ENCODE results near the gene NIPAL1. TPM values are rescaled to one million over a fixed set of nuclear protein-coding genes. Genes with fewer than 3 reads are reported as not detected.

The NIPAL1 gene
- polyA plus RNA-seq, 3 donors = 0.13 to 0.22 TPM; not detected in 1

DNA sequence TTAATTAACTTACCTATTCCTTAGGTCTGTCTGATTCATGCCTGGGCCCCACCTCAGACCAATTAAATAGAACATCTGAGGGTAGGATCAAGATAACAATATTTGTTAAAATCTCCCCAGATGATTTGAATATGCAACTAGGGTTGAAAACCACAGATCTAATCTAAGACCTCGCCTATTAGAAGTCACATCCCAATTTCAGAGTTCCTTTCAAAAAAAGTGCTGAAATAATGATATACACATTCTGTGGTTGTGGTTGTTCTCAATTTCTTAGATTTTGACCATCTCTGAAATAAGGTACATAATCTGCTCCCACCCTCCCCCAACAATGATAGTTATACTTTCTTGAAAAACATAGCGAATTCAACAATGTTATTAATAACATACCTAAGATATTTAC is 27.7 kb downstream of the NIPAL1 start:
- TF ChIP-seq, protein P1, sequence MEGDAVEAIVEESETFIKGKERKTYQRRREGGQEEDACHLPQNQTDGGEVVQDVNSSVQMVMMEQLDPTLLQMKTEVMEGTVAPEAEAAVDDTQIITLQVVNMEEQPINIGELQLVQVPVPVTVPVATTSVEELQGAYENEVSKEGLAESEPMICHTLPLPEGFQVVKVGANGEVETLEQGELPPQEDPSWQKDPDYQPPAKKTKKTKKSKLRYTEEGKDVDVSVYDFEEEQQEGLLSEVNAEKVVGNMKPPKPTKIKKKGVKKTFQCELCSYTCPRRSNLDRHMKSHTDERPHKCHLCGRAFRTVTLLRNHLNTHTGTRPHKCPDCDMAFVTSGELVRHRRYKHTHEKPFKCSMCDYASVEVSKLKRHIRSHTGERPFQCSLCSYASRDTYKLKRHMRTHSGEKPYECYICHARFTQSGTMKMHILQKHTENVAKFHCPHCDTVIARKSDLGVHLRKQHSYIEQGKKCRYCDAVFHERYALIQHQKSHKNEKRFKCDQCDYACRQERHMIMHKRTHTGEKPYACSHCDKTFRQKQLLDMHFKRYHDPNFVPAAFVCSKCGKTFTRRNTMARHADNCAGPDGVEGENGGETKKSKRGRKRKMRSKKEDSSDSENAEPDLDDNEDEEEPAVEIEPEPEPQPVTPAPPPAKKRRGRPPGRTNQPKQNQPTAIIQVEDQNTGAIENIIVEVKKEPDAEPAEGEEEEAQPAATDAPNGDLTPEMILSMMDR (IDR thresholded peaks at IDR 0.05) = no peak
- H3K9ac ChIP-seq (ENCODE audit: insufficient read depth, low read length, poor library complexity, severe bottlenecking) = no peak overlapping the region
- H3K79me2 ChIP-seq (ENCODE audit: insufficient read depth, low read length) = no peaks in the 10 kb centered on the region
- no CpG with 5 or more reads among the region's 2 CpGs for WGBS (ENCODE audit: insufficient coverage)
- Mint-ChIP-seq H3K36me3 (peaks cover 4 to 9% of the 10 kb centered on the region in 2 donors), H3K4me1 (peaks cover 43% of the 10 kb centered on the region), H3K27me3 (ENCODE audit: low read depth in 3 of 3) (peaks cover 22 to 45% (median 31%) of the 10 kb centered on the region in 3 donors), H3K9me3 (peaks cover 0 to 2% (median 0%) of the 10 kb centered on the region in 7 donors), H3K27ac (no peak overlapping the region), H3K4me3 (no peak overlapping the region)
- no peak overlapping the region for H3K4me2 ChIP-seq (replicated peaks; ENCODE audit: extremely low read depth, low read length, poor library complexity, severe bottlenecking)
- no peak overlapping the region for H3K27ac ChIP-seq (ENCODE audit: low read depth in 1 of 2, low read length in 2 of 2)
- no peak overlapping the region for H2AFZ ChIP-seq (ENCODE audit: insufficient read depth, low read depth, low read length, poor library complexity, severe bottlenecking)
- no peak for DNase-seq
- intact Hi-C loops (cut with micrococcal nuclease) = loop anchor here in 1 of 2 donors (10.0 kb wide), 1 partner anchor 119 kb away; no protein-coding TSS in a partner anchor
- no peaks in the 10 kb centered on the region for H3K9me3 ChIP-seq (replicated peaks in 1 of 2; ENCODE audit: control insufficient read depth in 1 of 2, insufficient read depth in 1 of 2, low read length in 2 of 2)
- no peaks in the 10 kb centered on the region for H4K20me1 ChIP-seq (ENCODE audit: insufficient read depth, low read length)
- peaks cover 31 to 32% of the 10 kb centered on the region in 2 donors for H3K4me1 ChIP-seq (ENCODE audit: control insufficient read depth in 1 of 2, insufficient read depth in 2 of 2, low read length in 2 of 2)
- H3K36me3 ChIP-seq (replicated peaks in 1 of 2; ENCODE audit: control insufficient read depth in 1 of 2, insufficient read depth in 2 of 2, low read length in 2 of 2) = no peaks in the 10 kb centered on the region
- no peak overlapping the region for H3K4me3 ChIP-seq (replicated peaks in 1 of 3; ENCODE audit: low read depth in 2 of 3, low read length in 3 of 3)
- peaks cover 21 to 28% of the 10 kb centered on the region in 2 donors for H3K27me3 ChIP-seq (ENCODE audit: control insufficient read depth in 2 of 2, insufficient read depth in 2 of 2, low read length in 2 of 2)

DNA sequence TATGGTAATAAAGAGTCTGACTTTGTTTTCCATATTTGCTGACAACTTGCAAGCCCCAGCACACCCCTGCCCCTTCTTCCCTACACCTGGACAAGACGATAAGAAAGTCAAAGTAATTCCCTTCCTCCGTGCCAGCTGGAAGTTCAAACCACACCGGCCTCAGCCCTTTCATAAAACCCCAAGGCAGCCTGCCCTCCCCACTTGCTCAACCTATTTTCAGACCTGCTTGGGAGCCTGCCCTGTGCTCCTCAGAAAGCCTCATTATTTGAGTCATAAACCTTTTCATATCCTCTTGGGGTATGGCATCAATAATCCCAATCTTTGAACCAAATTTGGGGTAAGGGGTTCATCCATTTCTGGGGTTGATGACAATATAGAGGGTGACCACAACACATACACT is 29.5 kb downstream of the NIPAL1 start:
- WGBS (ENCODE audit: insufficient coverage) = 15% methylated on average over 3 of the region's 3 CpGs
- H3K36me3 Mint-ChIP-seq = peaks cover 4 to 9% of the 10 kb centered on the region in 2 donors
- peak overlapping the region in 1 of 7 donors; percentile 85 for H3K27ac Mint-ChIP-seq
- H3K4me1 Mint-ChIP-seq = peaks cover 47% of the 10 kb centered on the region
- Histone ChIP-seq H4K20me1 (ENCODE audit: insufficient read depth, low read length) (no peaks in the 10 kb centered on the region), H3K4me3 (replicated peaks in 1 of 3; ENCODE audit: low read depth in 2 of 3, low read length in 3 of 3) (no peak overlapping the region), H3K79me2 (ENCODE audit: insufficient read depth, low read length) (no peaks in the 10 kb centered on the region), H3K4me1 (ENCODE audit: control insufficient read depth in 1 of 2, insufficient read depth in 2 of 2, low read length in 2 of 2) (peaks cover 31 to 32% of the 10 kb centered on the region in 2 donors), H3K27ac (ENCODE audit: low read depth in 1 of 2, low read length in 2 of 2) (no peak overlapping the region), H3K36me3 (replicated peaks in 1 of 2; ENCODE audit: control insufficient read depth in 1 of 2, insufficient read depth in 2 of 2, low read length in 2 of 2) (no peaks in the 10 kb centered on the region), H3K9ac (ENCODE audit: insufficient read depth, low read length, poor library complexity, severe bottlenecking) (no peak overlapping the region), H3K4me2 (replicated peaks; ENCODE audit: extremely low read depth, low read length, poor library complexity, severe bottlenecking) (no peak overlapping the region), H3K9me3 (replicated peaks in 1 of 2; ENCODE audit: control insufficient read depth in 1 of 2, insufficient read depth in 1 of 2, low read length in 2 of 2) (no peaks in the 10 kb centered on the region), H3K27me3 (ENCODE audit: control insufficient read depth in 2 of 2, insufficient read depth in 2 of 2, low read length in 2 of 2) (peaks cover 31 to 39% of the 10 kb centered on the region in 2 donors), H2AFZ (ENCODE audit: insufficient read depth, low read depth, low read length, poor library complexity, severe bottlenecking) (no peak overlapping the region)
- intact Hi-C loops (cut with micrococcal nuclease) = loop anchor here in 1 of 2 donors (10.0 kb wide), 1 partner anchor 121 kb away; no protein-coding TSS in a partner anchor
- peaks cover 30 to 54% (median 45%) of the 10 kb centered on the region in 3 donors for H3K27me3 Mint-ChIP-seq (ENCODE audit: low read depth in 3 of 3)
- no peak for DNase-seq
- H3K4me3 Mint-ChIP-seq = peak overlapping the region in 1 of 2 donors; percentile 75
- H3K9me3 Mint-ChIP-seq = peaks cover 0 to 2% (median 0%) of the 10 kb centered on the region in 7 donors
- TF ChIP-seq, protein P1 (IDR thresholded peaks at IDR 0.05) = no peak
